SIG-M5 treated with dmso at 0.1 percent for 504 hours (cell line): Measurements from ENCODE around the gene SLC13A3.

Experiments
- DNase-seq: peaks from one replicate; lab custom pipeline; 2025; ENCODE audit not compliant: unreplicated experiment; lab: John Stamatoyannopoulos, UW

The SLC13A3 gene

GRCh38 chr20:46657618-46658017 lies 6.4 kb upstream of the SLC13A3 start:
- no peak for DNase-seq

GRCh38 chr20:46657137-46657536 lies 5.9 kb upstream of the SLC13A3 start:
- no peak for DNase-seq

DNA sequence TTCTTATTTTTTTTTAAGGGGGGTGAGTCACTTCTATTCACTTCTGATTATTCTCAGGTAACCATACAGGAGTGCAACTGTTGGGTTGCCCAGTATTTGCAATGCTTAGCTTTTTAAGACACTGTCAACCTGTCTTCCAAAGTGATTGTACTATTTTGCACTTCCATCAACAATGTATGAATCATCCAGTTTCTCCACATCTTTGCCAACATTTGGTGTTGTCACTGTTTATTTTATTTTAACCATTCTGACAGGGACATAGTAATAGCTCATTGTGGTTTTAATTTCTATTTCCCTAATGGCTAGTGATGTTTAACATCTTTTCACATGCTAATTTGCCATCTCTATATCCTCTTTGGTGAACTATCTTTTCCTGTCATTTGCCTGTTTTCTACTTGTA lies 1.4 kb upstream of the SLC13A3 start:
- no peak for DNase-seq

- DNase-seq, result no peak
These were observed 626 bp downstream of the SLC13A3 start for GRCh38 chr20:46650575-46651090.

DNA sequence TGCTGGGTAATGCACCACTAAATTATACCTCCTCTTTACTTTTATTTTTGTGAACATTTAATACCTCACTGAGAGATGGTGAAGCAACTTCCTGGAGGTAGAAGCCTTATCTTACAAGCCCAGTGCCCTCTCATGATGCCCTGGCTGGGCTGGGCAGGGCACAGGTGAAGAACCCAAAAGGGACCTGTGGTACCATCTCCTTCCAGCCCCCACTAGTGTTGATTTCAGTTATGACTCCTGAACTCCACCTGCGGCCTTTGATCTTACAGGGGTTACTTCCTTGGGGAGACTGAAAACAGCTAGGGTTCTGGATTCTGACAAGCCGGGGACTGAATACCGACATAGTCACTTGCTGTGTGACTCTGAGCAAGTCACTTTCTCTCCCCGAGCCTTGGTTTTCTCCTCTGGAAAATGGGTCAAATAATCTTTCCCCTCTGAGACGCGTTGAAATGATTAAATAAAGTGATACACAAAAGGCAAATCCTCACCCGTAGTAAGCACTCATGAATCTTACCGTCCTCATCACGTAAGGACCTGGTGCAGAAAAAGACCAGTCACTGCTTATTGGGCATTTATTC lies 1.2 kb downstream of the SLC13A3 start:
- DNase-seq, result no peak

DNA sequence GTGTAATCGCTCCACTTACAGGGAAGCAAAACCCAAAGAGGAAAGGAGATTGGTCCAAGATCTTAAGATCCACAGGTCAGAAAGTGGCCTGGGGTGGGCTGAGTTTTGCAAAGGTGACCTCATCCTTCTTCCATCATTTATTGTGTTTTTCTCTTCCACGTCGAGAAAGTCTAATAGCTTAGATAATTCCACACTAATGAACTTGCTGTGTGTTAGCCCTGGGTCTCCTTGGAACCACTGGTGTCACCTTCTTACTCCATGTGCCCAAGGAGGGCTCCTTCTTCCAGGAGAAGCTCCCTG lies 1.7 kb downstream of the SLC13A3 start:
- DNase-seq, result no peak

- DNase-seq, result no peak
These were observed 2.2 kb downstream of the SLC13A3 start for GRCh38 chr20:46648903-46649649.

DNA sequence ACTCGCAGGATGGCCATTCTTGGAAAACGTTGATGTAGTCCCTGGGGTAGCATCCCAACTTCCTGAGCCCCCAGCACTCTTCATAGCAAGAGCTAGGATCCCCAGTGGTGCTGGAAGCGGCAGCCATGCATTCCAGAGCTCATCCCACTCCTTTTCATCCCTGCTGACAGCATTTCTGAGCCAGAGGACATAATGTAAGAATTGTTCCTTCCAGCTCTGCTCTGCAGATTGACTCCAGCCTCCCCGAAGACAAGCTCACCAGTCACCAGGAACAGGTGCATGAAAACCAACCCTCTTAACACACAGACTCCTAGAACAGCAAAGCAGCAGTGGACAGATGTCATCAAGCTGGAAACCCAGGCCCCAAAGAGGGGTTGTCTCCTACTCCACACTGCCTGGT lies 3.8 kb downstream of the SLC13A3 start:
- no peak for DNase-seq

DNA sequence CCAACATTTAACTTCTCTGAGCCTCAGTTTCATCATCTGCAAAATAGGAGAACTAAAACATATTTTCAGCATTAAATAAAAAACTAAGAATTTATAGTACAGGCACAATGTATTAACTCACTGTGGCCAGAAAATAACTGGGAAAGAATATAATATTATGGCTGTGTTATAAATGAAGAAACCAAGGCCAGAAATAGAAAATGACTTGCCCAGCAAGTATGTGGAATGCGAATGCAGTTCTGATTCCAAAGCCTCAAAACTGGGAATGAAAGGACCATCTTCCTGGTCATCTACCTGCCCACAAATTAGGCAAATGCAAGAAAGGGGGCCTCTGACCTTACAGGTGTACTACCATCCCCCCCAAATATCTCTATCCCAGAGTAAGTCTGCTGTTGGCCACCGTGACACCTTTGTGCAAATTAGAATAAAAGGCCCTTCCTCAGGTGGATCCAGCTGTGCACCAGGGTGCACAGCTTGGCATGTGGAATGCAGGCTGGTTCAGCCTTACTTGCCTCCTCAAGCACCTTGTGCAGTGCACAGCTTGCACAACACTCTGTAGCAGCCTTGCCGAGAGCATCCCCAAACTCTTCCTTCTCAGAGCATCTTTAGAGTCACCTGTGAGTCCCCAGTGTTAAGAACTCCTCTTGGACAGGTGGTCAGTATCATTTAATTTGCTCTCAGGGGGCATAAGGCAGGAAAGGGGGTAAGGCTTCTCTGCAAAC lies 4.4 kb downstream of the SLC13A3 start:
- no peak for DNase-seq

DNA sequence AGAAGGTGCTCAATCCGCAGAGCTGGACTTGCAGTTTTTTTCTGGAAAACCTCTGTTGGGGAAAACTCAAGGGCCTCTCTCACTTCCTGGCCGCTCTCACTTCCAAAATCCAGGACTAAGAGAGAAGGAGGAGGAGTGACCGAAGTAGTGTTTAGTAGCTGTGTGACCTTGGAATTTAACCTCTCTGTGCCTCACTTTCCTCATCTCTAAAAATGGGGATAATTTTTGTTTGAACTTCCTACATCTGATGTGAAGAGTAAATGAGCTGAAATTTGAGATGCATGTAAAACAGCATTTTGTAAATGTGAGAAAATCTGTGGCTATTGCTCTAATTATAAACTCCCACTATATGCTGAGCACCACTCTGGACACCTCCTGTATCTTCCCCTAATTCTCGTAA lies 5.1 kb downstream of the SLC13A3 start:
- no peak for DNase-seq

- no peak for DNase-seq
These were observed 6.5 kb downstream of the SLC13A3 start for GRCh38 chr20:46644733-46645132.

- no peak for DNase-seq
These were observed 7.1 kb downstream of the SLC13A3 start for GRCh38 chr20:46644160-46644559.

DNA sequence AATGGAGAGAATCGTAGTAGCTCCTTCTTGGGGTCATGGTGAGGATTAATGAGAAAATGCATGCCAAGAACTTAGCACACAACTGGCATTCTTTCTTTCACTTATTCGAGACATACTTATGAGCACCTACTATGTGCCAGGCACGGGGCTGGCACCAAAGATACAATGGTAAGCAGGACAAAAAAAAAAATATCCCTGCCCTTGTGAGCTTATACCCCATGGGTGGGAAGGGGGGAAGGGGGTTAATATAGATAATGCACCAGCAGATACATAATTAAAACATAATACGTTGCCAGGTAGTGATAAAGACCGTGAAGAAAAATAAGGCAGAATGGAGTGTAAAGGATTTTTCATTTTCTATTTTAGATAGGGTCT lies 8.3 kb downstream of the SLC13A3 start:
- no peak for DNase-seq

- DNase-seq, result no peak
These were observed 8.8 kb downstream of the SLC13A3 start for GRCh38 chr20:46642265-46642968.

GRCh38 chr20:46641424-46641823 lies 9.8 kb downstream of the SLC13A3 start:
- no peak for DNase-seq

DNA sequence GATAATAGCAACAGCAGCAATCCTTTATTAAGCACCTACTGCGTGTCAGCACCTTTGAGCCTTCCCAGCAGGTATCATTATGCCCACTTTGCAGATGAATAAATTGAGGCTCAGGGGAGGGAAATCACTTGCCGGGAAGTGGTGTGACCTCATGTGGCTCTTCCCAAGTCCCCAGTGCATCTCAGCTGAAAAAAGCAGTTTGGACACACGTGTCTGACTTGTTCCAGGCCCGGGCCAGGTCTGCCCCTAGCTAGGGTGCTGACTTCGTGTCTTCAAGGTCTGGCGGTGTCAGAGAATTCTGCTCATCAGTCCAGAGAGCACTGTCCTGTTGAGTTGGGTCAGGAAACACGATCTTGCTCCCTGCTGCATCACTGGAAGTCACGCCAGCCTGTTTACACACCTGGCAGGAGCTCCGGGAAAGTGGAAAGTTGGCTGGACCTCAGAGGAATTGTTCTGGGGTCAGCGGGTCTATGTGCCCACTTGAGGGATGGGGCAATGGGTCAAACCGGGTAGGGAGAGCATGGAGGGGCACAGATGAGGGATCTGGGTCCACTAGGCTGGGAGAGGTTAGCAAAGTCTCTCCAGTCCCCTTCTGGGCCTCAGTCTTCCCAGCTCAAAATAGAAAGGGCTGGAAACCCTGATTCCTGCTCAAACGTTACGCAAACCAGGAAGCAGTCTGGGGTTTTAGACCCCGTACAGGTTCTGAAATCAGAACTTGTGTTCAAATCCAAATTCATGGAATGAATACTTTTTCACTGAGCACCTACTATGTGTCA lies 10.5 kb downstream of the SLC13A3 start:
- DNase-seq, result no peak

GRCh38 chr20:46640044-46640443 lies 11.2 kb downstream of the SLC13A3 start:
- DNase-seq, result no peak

DNA sequence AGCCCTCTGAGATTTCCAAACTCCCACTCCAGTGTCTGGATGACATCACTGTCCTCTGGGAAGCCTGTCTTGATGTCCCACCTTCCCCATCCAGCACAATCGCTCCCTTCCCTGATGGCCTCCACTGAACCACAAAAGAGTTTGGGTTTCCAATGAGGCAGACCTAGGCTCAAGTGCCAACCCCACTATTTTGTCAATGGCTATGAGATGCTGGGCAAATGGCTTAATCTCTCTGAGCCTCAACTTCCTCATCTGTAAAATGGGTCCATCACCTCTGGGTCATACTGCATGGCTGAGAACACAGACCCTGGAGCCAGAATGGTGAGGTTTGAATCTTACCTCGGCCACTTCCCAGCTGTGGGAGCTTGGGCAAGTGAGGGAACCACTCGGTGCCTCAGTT lies 11.7 kb downstream of the SLC13A3 start:
- DNase-seq, result no peak

GRCh38 chr20:46638898-46639274 lies 12.4 kb downstream of the SLC13A3 start:
- no peak for DNase-seq

DNA sequence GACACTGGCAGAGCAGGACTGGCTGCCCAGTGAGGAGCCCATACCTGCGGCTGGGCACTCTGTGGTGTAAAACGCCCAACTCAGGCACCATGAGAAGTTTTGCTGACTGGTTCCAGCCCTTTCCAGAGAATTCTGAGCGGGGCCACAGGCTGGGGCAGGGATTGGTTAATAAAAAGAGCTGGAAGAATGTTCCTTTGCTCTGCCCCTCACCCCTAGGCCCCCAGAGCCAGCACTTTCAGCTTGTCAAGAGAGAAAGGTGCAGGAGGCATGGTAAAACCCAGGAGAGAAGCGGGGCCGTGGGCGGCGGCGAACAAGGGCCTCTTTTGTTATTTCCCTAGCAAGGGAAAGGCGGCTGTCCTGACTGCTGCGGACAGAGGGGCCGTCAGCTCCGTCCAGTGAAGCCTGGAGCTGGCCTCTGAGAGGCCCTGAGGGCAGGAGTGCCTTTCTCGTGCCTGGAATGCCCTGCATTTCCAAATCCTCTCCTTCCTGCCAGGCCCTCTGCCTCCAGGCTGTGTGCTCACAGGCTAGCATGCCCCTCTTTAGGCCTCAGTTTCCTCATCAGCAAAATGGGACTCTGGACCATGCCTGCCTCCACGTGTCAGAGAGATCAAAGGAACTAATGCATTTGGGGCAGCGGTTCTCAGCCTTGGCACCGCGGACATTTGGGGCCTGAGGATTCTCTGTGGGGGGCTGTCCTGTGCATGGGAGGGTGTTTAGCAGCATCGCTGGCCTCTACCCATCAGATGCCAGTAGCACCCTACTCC lies 12.9 kb downstream of the SLC13A3 start:
- no peak for DNase-seq
